Stimulated activated CD8-positive, alpha-beta memory T cell treated with anti-CD3 and anti-CD28 coated beads, Interleukin-12 subunit alpha, Interleukin-12 subunit beta, amount 100 ng/mL, for 1 hour (primary cell): ENCODE measurements around the gene GALNT17.

Source experiments
- DNase-seq: peaks from one replicate; pipeline ENCODE4 v3.0.0-alpha.2; 2020; ENCODE audit warnings: low read depth

The GALNT17 gene

DNA sequence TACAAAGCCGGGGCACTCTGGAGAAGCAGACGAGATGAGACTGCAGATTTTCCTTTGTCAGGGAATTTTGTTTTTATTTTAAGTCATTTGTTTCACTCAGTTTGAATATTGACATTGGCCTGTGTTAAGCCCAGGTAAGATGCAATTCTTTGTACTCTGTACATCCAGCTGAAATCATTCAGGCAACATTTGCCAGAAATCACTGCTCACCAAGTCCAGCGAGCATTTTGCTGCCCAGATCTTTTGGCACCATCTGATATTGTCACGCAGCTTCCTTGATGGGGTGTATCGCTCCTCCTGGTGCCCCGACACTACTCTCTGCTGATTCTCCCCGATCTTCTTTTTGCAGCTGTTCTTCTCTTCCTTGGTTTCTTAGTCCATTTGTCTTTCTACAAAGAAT is 261.7 kb downstream of the GALNT17 start:
- no peak for DNase-seq

GRCh38 chr7:71402684-71403083 is 270.7 kb downstream of the GALNT17 start:
- no peak for DNase-seq

GRCh38 chr7:71403202-71403946 is 271.4 kb downstream of the GALNT17 start:
- no peak for DNase-seq

DNA sequence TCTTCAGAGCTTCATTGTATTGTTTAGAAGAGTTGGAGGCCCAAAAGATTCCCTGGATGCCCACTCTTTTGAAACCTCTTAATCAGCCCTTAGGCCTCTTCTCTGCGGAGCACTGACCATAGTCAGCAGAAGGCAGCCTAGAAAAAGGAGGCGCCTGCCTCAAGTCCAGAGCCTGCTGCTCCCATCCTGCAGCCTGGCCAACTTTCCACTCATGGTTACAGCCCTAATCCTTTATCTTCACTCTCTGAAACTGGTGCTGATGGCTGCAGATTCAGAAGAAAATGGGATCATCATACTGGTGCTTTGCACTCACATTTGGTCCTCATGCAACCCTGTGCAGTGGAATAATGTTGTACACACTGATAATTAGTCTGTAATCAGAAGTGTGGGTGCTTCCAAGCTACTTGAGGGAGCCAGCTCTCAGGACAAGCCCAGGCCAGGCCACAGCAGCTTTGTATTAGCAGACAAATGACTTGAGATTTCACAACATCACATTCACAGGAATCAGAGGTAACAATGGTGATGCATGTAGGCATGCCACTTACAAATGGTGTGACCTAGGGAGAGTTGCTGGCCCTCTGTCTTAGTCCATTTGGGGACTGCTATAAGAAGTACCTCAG is 272.9 kb downstream of the GALNT17 start:
- no peak for DNase-seq

- DNase-seq, result no peak
These were observed 276.3 kb downstream of the GALNT17 start for GRCh38 chr7:71408271-71408670.

DNA sequence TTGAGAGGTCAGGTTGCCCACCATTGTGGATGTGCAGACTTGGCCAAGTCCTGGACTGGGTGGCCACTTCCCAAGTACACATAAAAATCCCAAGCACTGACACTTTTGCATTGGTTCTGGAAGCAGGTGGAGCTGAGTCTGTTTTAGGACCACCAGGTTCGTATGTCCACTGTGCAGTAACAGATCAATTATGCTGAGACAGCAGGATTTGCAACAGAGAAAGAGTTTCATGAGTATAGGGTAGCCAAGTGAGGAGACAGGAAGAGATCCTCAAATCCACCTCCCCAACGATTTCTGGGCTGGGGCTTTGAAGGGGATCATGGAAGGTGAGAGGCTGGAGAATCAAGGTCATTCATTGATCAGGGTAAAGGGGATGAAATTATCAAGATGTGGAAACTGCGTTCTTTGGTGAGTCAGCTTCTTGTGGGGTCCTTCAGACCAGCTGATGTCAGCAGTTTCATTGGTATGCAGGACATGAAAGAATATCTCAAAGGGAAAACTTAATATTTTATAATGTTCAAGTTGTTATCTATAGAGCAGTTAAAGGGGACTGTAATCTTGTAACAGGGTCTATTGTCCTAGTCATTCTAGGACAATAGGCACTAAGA is 277.7 kb downstream of the GALNT17 start:
- DNase-seq, result no peak

- DNase-seq, result no peak
These were observed 279.5 kb downstream of the GALNT17 start for GRCh38 chr7:71411475-71411874.

- DNase-seq, result no peak
These were observed 282.5 kb downstream of the GALNT17 start for GRCh38 chr7:71414490-71414889.

DNA sequence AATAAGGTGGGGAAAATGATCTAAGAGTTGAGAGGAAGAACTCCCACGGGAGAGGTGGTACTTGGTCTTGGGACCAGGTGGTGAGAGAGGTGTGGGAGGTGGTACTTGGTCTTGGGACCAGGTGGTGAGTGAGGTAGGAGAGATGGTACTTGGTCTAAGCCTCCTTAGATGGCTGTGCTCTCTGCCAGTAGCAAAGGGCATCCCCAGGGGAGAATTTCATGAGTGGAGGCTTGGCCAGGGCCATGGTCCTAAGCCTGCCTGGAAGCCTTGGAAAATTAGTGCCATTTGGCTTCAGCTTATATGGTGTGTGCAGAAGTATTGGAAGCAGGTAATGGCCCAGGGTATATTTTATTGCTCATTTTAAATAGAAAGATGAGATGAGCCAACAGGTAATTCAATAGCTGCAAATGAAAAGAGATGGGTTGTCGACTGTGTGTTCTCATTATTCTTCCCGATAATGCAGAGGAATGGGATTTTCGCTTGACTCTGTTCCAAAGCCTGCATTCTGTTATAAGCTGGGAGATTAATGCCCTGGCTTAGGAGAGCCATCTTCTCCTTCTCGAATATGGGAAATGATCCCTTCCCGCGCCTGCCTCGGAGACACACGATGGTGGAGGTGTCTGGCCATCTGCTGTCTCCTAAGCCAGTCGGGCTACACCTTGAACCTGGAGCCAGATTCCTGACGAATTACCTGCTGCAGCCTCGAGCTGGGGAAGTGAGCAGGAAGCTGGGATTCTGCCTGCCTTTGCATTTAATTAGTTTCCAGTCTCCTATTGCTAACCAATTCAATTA is 287.8 kb downstream of the GALNT17 start:
- no peak for DNase-seq

DNA sequence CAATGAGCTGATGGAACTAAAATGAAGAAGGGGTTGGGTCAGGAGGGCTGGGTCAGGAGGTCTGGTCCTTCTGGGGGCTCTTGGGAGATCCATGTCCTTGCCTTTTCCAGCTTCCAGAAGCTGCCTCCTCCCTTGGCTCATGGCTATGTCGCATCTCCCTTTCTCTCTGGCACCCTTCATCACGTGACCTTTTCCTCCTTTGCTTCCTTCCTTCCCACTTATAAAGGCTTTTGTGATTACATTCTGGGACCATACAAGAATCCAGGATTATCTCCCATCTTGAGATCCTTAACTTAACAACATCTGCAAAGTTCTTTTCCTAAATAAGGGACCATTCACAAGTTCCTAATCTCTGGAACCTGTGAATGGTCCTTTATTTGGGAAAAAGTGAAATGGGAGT is 290.2 kb downstream of the GALNT17 start:
- DNase-seq, result no peak

GRCh38 chr7:71424166-71425035 is 292.5 kb downstream of the GALNT17 start:
- no peak for DNase-seq

GRCh38 chr7:71429083-71429482 is 297.1 kb downstream of the GALNT17 start:
- DNase-seq, result no peak

- no peak for DNase-seq
These were observed 298.3 kb downstream of the GALNT17 start for GRCh38 chr7:71430246-71430645.

GRCh38 chr7:71439321-71439720 is 307.4 kb downstream of the GALNT17 start:
- no peak for DNase-seq

- no peak for DNase-seq
These were observed 310.7 kb downstream of the GALNT17 start for GRCh38 chr7:71442492-71443190.

DNA sequence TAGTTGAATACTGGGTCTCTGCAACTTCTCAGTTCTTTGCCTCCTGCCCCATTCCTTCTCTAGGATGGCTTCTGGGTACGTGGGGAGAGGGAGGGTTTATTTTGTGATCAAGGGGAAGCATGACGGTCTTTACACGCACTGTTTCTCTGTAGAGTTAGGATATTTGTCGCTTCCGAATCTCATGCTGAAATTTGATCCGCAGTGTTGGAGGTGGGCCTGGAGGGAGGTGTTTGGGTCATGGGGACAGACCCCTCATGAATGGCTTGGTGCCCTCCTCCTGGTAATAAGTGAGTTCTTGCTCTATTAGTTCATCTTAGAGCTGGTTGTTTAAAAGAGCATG is 311.2 kb downstream of the GALNT17 start:
- no peak for DNase-seq

DNA sequence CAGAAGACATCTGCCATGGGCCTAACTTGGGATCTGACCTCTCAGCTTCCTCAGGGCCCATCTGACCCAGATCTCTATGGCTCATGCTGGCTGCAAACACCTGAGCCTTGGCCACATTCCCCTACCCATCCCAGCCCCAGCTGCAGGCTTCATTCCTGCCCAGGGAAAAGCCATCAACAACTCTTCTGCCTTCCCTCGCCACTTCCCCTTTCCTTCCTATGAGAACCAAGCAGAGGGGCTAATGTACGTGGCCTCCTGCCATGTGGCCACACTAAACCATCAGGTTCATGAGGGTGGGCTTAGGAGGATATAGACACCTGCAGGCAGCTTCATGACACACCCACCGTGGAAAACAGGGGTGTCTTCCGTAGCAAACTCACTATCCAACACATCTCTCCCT is 312.2 kb downstream of the GALNT17 start:
- no peak for DNase-seq

DNA sequence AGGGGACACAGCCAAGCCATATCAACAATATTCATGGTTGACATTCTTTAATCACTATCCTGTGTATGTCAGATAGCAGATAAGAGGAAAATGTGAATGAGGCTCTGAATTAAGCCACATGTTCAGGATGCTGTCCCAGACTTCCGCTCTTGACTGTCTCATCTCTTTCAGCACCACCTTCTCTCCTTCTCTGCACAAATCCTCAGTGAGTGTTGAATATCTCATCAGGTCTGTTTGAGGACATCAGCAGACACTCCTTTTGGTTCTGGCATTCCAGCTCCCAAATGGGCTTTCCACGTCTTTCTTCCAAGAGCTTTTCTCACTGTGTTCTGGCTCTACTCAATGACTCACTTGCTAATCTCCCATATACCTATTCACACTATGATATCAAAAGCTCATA is 321.7 kb downstream of the GALNT17 start:
- DNase-seq, result no peak

GRCh38 chr7:71454981-71455380 is 323.0 kb downstream of the GALNT17 start:
- no peak for DNase-seq

GRCh38 chr7:71457021-71457420 is 325.1 kb downstream of the GALNT17 start:
- DNase-seq, result no peak
